ENCODE results near the gene EHBP1.

GRCh38 chr2:63007813-63008458, 302.4 kb downstream of the EHBP1 start:
- TF ChIP-seq CTCF (IDR thresholded peaks at IDR 0.05; ENCODE audit: extremely low read depth in 1 of 2, insufficient read depth in 1 of 2, low read depth in 1 of 2, low read length in 2 of 2) (no peak), POLR2A (IDR thresholded peaks at IDR 0.05; ENCODE audit: low read depth, low read length) (no peak), POLR2AphosphoS5 (IDR thresholded peaks at IDR 0.05; ENCODE audit: insufficient read depth, low read depth, low read length) (no peak), EZH2 (IDR thresholded peaks at IDR 0.05; ENCODE audit: borderline replicate concordance, low read depth, low read length, severe bottlenecking) (no peak), JUN (IDR thresholded peaks at IDR 0.05; ENCODE audit: borderline replicate concordance, insufficient read depth, insufficient read length, low read depth) (no peak), FOS (IDR thresholded peaks at IDR 0.05; ENCODE audit: borderline replicate concordance, insufficient read depth, low read length) (no peak), MYC (IDR thresholded peaks at IDR 0.05; ENCODE audit: low read depth, low read length) (no peak)
- TF ChIP-seq, protein P1, sequence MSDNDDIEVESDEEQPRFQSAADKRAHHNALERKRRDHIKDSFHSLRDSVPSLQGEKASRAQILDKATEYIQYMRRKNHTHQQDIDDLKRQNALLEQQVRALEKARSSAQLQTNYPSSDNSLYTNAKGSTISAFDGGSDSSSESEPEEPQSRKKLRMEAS (IDR thresholded peaks at IDR 0.05; ENCODE audit: insufficient read depth, insufficient read length), result no peak
